PFSK-1 (cell line): ENCODE measurements around the gene ARHGEF37.

ENCODE experiments used
- FOXP2 ChIP-seq: optimal IDR thresholded peaks from 2 replicates; pipeline ENCODE3; 2011; ENCODE audit warnings: borderline replicate concordance, control low read depth, inconsistent platforms; ENCODE audit not compliant: insufficient read depth; ENCODE audit errors: extremely low read length, extremely low read depth
- POLR2AphosphoS5 ChIP-seq: IDR thresholded peaks from 2 replicates; pipeline ENCODE4 v1.6.1; 2012; ENCODE audit warnings: low read depth, mild to moderate bottlenecking, control low read depth, low read length, moderate library complexity
- SIN3A ChIP-seq: IDR thresholded peaks from 2 replicates; pipeline ENCODE4 v1.6.1; 2012; ENCODE audit warnings: mild to moderate bottlenecking, low read length, moderate library complexity, borderline replicate concordance; ENCODE audit not compliant: insufficient read depth
- TAF1 ChIP-seq: IDR thresholded peaks from 2 replicates; pipeline ENCODE4 v1.6.1; 2012; ENCODE audit warnings: low read length, control low read depth, borderline replicate concordance; ENCODE audit not compliant: insufficient read depth
- TF ChIP-seq, protein P1 (sequence below), 2 experiments: IDR thresholded peaks; 2 replicates each; pipeline versions ENCODE4 v1.6.1 to v1.8.0; 2011 to 2012; ENCODE audit warnings: low read depth in 2 of 2, low read length in 2 of 2, control low read depth in 1 of 2, inconsistent platforms in 1 of 2, mild to moderate bottlenecking in 1 of 2, moderate library complexity in 1 of 2; ENCODE audit not compliant: insufficient read depth in 1 of 2

The ARHGEF37 gene

DNA sequence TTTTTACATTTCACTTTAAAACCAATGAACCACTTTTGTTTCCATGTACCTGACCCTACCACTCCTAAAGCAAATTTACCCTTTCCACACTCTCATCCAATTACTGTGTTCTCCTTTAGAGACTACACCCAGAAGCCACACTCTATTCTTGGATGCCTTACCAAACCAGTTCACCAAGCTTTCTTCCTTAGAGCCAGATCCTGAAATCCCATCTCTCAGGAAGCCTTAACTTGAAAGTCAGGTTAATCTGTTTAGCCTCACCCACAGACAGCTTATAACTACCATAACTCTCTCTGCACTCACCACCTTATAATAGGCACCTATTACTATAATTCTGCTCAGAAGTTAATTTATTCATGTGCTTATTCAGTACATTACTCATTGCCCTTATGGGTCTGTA, 34.3 kb upstream of the ARHGEF37 start:
- TF ChIP-seq SIN3A: no peak
- TF ChIP-seq, protein P1, sequence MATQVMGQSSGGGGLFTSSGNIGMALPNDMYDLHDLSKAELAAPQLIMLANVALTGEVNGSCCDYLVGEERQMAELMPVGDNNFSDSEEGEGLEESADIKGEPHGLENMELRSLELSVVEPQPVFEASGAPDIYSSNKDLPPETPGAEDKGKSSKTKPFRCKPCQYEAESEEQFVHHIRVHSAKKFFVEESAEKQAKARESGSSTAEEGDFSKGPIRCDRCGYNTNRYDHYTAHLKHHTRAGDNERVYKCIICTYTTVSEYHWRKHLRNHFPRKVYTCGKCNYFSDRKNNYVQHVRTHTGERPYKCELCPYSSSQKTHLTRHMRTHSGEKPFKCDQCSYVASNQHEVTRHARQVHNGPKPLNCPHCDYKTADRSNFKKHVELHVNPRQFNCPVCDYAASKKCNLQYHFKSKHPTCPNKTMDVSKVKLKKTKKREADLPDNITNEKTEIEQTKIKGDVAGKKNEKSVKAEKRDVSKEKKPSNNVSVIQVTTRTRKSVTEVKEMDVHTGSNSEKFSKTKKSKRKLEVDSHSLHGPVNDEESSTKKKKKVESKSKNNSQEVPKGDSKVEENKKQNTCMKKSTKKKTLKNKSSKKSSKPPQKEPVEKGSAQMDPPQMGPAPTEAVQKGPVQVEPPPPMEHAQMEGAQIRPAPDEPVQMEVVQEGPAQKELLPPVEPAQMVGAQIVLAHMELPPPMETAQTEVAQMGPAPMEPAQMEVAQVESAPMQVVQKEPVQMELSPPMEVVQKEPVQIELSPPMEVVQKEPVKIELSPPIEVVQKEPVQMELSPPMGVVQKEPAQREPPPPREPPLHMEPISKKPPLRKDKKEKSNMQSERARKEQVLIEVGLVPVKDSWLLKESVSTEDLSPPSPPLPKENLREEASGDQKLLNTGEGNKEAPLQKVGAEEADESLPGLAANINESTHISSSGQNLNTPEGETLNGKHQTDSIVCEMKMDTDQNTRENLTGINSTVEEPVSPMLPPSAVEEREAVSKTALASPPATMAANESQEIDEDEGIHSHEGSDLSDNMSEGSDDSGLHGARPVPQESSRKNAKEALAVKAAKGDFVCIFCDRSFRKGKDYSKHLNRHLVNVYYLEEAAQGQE (IDR thresholded peaks at IDR 0.05; ENCODE audit: insufficient read depth in 1 of 2, low read depth in 2 of 2, low read length in 2 of 2): no peak
- no peak for TF ChIP-seq POLR2AphosphoS5
- no peak for TF ChIP-seq FOXP2
- no peak for TF ChIP-seq TAF1

DNA sequence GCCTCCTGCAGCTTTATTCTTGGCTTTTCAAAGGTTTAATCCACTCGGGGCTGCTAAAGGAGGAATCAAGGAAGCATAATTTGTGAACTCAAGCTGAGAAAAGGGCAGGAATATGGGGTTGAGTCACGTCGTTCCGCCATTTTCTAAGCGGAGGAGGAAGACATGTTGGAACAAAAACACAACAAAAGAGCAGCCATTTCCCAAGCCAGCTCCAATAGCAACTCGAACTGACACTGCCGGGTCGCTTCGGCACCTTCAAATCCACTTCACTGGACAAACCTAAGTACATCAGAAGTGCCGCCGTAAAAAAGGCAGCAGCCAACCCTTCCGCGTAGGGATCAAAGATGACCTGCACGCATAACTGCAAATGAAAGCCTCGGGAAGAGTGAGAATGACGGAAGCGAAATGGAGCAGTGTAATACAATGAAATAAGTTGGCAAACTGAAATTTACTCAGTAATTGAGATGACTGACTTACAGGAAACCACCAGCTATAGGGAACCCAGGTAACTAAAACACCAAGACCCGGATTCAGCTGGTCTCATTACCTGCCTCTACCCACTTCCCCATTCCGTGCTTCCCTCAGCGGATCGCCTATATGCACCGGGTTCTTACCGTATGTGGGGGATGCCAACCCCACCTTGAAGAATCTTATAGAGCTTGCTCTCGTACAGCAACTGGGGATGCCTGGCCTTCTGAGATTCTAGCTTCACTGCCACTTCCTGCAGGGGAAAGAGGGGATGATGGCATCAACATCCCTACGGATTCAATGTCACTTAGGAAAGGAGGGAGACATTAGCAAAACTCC, 31.6 kb upstream of the ARHGEF37 start:
- TF ChIP-seq FOXP2 (no peak), TAF1 (no peak), SIN3A (0 out of 2 replicates have a peak, but pooled peaks have one; percentile 7), POLR2AphosphoS5 (no peak)
- TF ChIP-seq, protein P1 (IDR thresholded peaks at IDR 0.05; ENCODE audit: insufficient read depth in 1 of 2, low read depth in 2 of 2, low read length in 2 of 2): no peak

DNA sequence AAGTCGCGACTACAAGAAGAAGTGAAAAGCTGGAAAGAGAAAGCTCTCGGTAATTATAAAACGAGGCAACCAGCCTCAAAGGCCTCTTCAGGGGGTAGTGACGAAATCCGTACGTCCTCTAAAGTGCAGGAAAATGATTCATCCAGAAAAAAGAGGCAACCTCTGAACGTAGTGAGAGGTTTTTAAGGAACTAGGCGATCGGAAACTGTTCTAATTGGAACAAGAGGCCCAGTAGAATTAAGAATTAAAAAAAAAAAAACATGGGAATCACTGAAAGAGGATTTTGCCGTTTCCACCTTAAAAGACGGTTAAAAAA, 31.1 kb upstream of the ARHGEF37 start:
- TF ChIP-seq FOXP2 (no peak), SIN3A (no peak), POLR2AphosphoS5 (no peak), TAF1 (0 out of 2 replicates have a peak, but pooled peaks have one; percentile 14)
- TF ChIP-seq, protein P1 (IDR thresholded peaks at IDR 0.05; ENCODE audit: insufficient read depth in 1 of 2, low read depth in 2 of 2, low read length in 2 of 2): no peak

DNA sequence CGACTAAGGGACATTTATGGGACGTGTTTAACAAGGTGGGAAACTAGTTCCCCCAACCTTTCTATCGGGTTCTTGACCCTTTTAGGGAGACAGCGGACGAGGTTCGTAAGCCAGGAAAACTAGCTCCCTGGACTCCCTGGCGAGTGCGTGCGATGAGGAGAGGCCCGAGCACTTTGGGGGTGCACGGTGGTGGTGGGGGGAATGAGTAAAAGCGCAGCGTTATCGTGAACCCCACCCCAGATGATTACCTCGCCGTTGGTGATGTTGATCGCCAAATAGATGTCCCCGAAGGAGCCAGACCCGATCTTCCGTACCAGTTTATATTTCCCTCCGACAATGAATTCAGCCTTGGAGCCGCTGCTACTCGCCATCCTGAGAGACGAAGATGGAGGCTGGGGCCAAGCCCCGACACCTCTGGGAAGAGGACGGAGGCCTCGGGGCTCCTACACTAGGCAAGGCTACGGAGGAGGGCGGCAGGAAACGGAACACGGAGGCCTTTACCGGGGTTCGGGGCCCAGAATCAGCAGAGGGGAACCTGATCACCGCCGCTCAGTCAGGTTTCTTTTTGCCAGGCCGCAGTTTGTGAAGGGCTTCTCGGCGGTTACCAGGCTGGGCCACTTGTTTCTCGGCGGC, 30.6 kb upstream of the ARHGEF37 start:
- TF ChIP-seq, protein P1 (IDR thresholded peaks at IDR 0.05; ENCODE audit: insufficient read depth in 1 of 2, low read depth in 2 of 2, low read length in 2 of 2): no peak
- TF ChIP-seq FOXP2 (no peak), TAF1 (no peak), POLR2AphosphoS5 (no peak), SIN3A (no peak)
